SIG-M5 (cell line): ENCODE measurements around the gene BAG2.

Experiments
- DNase-seq: peaks from one replicate; lab custom pipeline; 2025; lab: John Stamatoyannopoulos, UW

The BAG2 gene

DNA sequence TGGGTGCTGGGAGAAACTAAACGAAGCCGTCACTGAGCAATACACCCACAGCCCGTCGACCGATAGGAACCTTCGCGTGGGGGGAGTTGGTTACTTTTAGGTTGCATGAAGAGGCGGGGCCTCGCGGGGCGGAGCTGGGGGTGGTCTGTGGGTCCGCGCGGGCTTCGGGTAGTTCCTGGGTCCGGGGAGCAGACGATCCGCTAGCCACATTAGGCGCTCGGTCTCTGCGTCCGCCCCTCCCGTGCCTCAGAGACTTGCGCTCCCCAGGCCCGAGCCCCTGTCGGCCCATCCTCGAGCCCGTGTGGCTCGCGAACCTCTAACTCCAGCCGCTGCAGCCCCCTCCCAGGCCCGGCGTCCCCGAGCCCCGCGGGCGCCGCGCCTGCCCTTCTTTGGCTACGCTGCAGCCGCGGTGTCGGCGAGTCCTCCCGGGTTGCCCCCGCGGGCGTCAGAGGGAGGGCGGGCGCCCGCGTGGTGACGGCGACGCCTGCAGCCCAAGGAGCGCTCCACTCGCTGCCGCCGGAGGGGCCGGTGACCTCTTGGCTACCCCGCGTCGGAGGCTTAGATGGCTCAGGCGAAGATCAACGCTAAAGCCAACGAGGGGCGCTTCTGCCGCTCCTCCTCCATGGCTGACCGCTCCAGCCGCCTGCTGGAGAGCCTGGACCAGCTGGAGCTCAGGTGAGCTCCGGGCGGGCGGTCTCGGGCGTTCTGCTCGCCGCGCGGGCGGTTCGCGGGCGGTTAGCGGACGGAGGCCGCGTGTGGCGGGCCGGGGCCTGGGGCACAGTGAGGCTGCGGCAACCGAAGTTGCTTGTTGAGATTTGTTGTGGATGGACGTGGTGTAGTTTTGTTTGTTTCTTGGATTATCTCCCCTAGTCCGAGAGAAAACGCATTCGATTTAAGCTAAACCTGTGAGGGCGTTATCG is at the start of gene BAG2:
Gene BAG2, plus strand, starts transcription at position 191 of the 920 bp plus-strand sequence. Its CDS starts 372 bp downstream, at position 563.
- peak; percentile 42 for DNase-seq

DNA sequence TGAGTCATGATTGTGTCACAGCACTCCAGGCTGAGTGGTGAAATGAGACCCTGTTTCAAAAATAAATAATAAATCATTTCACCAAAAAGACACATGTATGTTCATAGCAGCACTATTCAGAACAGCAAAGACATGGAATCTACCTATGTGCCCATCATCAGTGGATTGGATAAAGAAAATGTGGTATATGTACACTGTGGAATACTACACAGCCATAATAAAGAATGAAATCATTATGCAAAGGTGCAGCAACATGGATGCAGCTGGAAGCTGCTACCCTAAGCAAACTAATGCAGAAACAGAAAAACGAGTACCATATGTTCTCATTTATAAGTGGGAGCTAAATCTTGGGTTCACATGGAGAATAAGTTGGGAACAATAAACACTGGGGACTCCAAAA is 49.0 kb upstream of the BAG2 start:
- DNase-seq = no peak

DNA sequence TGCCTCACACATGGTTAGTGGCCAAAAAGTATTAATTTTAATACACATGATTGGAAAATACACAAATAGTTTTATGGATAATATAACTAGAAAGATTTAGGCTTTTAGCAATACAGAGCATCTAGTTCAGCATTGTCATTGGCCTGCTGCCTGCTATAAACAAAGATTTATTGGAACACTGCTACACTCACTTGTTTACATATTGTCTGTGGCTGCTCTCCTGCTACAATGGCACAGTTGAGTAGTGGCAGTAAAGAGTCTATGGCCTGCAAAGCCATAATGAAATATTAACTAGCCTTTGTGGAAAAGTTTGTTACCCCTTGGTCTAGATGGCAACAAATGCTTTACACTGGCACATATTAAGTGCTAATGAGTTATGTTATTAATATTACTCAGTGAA is 44.4 kb upstream of the BAG2 start:
- no peak for DNase-seq

DNA sequence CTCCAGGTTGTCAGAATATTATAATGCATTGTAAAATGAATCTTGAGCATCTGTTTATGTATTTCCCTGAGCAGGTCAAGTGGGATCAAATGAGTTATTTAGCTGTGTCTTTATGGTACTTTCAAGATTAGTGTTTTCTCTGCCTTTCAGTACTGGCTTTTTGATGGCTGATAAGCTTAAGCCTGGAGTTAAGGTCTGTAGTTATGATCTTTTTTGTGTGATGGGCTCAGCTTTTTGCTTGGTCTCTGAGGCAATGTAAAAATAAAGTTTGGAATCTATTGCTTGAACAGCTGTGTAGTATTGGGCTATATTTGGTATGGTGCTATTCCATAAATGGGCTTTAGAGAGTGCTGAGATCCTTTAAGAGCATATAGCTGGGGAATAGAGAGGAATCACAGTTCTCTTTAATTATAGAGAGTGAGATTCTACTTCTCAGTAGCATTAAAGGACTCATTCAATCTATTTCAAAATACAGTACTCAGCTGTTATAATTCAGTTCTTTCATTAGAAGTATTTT is 41.4 kb upstream of the BAG2 start:
- no peak for DNase-seq

DNA sequence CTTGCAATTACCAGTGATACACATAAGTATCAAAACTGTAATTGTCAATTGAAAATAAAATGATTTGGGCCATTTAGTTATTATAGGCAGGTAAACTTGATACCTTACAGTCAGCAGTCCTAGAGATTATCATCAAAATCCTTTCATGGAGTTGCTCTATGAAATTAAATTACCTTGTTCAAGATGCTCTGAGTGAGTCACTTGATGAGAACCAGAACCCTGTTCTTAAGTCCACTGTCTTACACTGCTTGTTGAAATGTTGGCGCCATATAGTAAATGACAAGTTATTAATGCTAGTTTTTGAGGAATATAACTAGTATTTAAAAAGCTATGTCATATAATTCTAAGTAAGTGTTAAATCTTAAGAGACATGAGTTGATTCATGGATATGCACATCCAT is 37.2 kb upstream of the BAG2 start:
- DNase-seq = no peak

DNA sequence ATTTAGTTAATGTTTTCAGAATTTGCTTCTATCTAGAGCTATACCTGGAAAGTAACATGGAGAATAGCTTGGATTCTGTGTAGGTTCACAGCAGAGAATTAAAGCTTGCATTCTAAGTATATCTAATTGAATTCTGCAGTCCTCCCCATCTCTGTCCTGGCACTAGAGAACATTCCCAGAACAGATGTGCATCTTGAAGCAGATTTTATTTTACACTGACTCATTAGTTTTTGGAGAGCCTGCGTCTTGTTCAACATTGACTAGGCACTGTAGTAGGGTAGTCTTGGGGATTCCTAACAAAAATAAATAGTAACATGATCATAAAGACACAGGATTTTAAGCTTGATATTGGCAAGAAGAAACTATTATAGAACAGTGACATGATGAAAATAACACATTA is 36.2 kb upstream of the BAG2 start:
- no peak for DNase-seq

DNA sequence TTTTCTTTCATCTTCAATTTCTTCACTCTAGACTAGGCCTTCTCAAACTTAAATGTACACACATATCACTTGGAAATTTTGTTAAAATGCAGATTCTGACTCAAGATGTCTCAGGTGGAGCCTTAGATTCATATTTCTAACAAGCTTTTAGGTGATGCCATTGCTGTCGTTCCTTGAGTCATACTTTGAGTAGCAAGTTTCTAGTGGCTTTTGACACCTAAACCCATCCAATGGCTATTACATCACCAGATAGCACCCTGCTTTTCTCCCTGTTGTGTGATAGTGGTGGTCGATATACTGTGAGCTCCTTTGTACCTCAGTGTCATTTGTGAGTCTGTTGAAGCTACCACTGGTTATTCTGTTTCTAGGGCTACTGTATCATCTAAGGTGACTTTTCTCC is 34.8 kb upstream of the BAG2 start:
- no peak for DNase-seq

DNA sequence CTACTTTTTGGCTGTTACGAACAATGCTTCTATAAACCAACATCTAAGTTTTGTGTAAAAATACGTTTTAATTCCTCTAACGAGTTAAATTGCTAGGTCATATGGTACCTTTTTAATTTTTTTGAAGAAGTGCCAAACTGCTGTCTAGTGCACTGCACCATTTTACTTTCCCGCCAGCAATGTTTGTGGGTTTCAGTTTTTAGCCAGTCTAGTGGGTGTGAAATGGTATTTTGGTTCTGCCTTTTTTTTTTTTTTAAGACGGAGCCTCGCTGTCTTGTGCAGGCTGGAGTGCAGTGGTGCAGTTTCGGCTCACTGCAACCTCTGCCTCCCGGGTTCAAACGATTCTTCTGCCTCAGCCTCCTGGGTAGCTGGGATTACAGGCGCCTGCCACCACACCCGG is 34.1 kb upstream of the BAG2 start:
- DNase-seq = no peak

DNA sequence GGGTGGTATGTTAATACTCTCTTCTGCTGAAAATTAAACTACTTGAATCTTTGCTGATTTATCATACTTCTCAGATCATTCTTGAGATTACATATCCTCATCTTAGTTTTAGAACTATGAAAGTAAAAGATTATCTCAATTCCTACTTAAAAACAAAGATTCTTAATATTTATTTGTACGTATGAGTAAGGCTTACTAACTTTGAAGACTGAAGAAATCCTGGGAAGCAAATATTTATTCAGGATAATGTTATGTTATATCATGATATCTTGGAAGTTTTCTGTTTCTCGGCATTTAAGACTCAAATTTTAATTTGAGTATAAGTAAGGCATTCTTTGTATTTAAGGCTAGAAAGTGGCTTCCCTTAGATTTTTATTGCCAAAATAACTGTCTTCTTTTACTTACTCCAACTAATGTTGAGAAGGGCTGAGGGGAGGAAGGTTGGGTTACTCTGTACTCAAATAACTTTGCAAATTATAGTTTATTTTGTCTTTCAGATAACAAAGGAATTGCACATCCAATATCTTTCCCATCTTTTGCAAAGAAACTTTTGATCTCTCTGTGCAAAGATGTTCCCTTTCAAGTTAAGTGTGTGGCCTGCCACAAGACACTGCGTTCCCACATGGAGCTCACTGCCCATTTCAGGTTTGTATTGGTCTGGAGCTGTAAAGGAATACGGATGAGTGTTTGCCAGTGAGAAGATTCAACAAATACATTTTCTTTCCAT is 30.5 kb upstream of the BAG2 start:
- no peak for DNase-seq

DNA sequence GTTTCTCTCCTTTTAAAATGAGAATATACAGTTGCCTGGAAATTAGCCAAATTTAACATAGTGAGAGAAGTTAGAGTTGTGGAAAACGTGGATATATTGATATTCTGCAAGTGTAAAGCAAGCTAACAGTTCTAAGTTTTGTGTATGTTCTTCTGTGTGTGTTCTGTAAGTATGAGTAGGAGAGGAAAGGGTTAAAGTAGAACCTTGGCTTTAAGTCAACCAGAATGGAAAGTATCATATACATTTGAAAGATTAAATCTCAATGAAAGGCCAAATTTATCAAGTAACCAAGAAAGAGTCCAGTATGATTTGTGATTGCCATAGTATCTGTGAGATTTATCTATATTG is 30.0 kb upstream of the BAG2 start:
- DNase-seq = no peak

DNA sequence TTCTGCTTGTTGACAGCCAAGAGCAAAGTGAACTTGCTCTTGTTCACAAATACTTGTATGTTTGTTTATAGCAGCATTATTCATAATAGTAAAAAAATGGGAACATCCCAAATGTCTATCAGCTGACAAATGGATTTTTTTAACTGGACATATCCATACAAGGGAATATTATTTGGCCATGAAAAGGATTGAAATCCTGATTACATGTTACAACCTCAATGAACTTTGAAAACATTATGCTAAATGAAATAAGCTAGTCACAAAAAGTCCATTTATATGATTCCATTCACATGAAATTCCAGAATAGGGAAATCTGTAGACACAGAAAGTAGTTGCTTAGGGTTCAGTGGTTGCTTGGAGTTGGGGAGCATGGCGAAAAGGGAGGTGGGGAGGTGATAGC is 28.4 kb upstream of the BAG2 start:
- no peak for DNase-seq

DNA sequence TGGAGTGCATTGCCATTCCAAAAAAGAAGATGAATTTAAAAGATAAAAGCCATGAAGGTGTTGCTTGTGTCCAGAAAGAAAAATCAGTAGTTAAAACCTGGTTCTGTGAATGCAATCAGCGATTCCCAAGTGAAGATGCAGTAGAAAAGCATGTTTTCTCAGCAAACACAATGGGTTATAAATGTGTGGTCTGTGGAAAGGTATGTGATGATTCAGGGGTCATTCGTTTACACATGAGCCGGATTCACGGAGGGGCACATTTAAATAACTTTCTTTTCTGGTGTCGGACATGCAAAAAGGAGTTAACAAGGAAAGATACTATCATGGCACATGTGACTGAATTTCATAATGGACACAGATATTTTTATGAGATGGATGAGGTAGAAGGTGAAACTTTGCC is 24.7 kb upstream of the BAG2 start:
- DNase-seq = no peak

DNA sequence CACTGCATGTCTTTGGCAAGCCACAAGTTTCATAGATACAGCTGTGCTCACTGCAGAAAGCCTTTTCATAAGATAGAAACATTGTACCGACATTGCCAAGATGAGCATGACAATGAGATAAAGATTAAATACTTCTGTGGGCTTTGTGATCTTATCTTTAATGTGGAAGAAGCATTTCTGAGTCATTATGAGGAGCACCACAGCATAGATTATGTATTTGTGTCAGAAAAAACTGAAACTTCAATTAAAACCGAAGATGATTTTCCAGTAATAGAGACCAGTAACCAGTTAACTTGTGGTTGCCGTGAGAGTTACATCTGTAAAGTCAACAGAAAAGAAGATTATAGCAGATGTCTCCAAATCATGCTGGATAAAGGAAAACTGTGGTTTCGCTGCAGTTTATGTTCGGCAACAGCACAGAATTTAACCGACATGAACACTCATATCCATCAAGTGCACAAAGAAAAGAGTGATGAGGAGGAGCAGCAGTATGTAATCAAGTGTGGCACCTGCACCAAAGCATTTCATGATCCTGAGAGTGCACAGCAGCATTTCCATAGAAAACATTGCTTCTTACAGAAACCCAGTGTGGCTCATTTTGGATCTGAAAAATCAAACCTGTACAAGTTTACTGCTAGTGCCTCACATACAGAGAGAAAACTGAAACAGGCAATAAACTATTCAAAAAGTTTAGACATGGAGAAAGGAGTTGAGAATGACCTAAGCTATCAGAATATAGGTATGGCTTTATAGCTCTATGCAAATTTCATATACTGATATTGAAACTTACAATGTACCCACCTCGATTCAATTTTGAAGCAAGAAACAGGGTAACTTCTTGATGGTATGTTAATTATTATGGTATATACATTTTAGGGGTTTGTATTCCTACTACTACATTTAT is 23.9 kb upstream of the BAG2 start:
- no peak for DNase-seq

DNA sequence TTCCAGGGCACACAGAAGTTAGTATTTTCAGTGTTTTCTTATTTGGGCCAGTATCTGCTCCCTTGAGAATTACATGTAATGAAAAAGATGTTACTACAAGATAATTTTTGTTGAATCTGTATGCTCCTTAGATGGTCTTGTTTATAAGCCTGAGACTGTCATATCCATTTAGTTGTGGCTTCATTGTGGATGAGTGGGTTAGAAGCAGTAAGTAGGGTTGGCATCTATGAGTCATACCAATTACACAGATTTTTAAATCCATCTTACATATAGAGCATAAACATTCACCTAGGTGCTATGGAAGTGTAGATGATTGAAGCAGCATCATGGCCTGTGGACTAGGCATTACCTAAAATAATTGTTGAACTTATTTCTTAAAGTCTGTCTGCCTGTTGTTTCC is 13.5 kb upstream of the BAG2 start:
- no peak for DNase-seq

DNA sequence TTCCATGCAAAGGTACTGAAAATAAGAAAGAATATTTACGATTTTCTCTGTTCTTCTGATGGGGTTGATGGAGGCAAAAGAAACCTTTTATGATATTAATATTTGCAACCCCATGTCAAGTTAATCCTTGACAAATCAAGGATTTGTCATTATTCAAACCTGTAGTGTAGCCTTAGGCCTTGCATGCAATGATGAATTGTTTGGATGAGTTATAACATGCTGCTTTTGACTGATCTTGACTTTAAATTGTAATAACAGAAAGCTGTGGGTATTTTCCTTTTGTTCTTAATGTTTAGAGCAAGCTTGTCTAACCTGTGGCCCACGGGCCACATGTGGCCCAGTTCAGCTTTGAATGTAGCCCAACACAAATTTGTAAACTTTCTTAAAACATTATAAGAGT is 13.0 kb upstream of the BAG2 start:
- DNase-seq = no peak

DNA sequence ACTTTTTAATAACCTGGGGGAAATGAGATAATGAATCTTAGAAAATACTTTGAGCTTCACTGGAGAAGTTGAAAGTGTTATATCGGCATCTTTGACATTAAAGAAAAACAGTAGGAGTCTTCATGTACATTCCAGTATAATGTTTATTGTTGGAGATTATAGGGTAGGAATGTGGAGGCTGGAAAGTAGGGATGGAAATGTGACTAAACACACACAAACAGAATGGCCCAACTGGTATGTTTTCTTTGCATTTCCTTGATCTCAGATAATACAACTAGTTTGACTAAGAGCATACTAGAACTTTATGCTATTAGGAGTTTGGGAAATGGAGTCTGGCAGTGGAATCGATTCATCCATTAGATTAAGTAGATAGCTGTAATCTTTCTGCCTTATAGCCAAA is 10.1 kb upstream of the BAG2 start:
- no peak for DNase-seq

DNA sequence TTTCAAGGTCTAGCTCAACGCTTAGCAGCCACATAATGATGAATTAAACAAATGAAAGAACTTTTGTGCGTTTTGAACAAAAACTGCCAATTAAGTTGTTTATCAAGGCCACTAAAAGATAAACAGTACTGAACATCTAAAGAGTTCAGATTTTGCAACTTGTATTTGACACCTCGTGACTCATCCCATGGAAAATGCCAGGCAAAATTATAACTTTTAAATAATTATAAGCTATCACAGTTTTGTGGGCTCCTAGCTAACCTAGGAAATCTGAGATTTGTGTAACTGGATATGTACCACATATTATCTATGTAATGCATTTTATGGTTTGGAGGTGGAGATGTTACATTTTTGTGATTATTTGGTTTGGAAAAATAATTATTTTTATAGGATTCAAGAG is 9.6 kb upstream of the BAG2 start:
- DNase-seq = no peak

DNA sequence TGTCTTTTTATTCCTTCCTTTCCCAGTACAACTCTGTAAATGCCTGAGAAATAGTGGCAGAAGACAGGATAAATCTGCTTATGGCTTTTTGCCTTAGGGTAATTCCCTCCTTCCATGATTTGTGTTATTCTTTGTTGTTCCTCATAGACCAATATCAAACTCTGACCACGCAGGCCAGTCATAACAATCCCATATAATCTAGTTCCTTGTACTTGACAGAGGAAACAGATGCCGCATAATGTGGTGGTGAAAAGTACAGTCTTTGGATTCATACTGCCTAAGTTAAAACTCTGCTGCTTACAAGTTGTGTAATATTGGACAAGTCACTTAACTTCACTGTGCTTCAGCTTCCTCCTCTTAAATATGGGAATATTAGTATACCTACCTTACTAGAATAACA is 8.2 kb upstream of the BAG2 start:
- no peak for DNase-seq

DNA sequence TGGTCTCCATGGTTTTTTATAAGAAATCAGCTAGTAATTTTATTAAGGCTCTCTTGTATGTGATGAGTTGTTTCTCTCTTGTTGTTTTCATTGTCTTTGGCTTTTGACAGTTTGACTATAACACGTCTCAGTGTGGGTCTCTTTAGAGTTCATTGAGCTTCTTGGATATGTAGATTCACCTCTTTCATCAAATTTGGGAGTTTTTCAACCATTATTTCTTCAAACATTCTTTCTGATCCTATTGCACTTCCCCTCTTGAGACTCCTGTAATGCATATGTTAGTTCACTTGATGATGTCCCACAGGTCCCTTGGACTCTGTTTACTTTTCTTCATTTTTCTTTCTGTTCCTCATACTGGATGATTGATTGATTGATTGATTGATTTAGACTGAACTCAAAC is 7.0 kb upstream of the BAG2 start:
- no peak for DNase-seq

DNA sequence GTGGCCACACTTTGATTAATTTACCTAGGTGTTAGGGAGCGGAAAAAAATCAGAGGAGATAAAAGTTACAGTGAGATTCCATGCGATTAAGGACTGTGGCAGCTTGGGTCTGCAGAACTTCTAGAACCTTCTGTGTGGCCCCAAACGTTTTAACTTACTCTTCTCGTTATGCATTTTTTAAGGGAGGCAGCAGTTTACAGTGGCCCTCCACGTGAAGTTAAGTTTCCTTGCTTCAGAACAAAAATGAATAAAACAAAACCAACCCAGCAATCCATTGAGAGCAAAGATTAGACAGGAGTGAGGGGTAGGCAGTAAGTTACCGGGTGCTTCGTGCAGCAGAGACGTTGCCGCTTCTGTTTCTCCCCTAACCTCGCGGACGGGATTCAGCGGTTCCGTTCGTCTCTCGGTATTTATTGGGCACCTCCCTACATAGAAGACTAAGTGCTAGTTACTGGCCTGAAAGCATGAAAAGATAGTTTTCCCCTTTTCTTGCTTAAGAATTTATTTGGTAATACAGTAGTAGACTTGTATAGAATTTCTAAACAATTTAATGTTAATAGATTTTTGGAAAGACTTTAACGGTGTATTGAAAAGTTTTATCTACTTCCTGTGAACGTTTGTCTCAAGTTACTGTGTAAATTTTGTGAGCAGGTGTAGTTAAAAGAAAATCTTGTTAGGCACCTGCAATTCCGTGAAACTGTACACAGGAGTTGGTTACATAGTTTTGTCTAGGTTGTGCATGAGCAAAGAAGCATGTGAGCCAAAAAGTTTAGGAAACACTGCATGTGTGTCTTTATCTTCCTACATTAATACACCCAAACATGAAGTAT is 1.1 kb downstream of the BAG2 start:
- DNase-seq = no peak

DNA sequence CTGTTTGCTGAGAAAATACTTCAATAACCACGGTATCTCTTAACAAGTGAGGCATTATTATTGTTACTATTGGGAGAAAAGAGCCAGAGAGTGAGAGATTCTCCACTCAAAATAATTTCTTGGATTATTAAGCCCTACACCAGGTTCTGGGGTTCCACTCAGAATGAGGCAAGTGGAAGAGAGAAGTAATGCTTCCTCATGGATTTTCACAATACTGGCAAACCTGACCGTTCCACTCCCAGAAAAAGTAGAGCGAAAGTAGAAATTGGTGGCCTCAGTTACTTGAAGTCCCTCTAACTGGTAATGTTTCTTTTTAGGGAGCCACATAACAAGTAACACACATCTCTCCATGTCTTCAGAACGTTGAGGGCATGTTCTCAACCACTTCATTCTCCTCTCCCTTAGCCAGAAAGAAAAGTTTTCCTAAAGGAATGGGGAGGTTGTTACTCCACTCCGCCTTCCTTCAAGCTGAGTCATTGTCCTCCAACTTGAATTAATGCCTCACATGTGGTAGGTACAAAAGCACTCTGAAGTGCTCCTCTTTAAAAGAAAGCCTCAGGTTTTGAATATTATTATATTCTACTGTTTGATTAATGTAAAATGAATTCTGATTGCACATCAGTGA is 1.9 kb downstream of the BAG2 start:
- no peak for DNase-seq
